Hepatic stellate cell (primary cell): Measurements from ENCODE around the gene TSPAN33.
A peak's percentile ranks its signal among the peaks of the same experiment; 100 is the strongest.

Experiments used
- DNase-seq: peaks from one replicate; pipeline ENCODE4 v3.0.0; 2011; ENCODE audit warnings: low spot score

Gene TSPAN33

GRCh38 chr7:129136887-129137642, 7.4 kb upstream of the TSPAN33 start:
- no peak for DNase-seq

DNA sequence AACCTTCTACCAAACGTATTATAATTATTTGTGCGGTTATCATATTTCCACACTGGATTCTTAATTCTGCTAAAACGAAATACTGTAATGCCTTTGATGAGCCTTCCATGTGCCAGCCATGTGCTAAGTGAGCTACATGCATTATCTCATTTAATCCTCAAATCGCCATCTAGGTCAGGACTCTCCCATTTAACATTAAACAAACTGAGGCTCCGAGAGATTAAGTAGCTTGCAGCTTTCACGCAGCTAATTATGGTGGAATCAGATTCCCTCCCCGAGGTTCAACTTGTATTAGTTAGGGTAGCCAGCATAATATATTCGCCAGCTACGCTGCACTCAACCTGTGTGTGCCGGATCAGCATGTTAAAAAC, 798 bp upstream of the TSPAN33 start:
- no peak for DNase-seq

- no peak for DNase-seq
Observed at GRCh38 chr7:129144834-129145668, 544 bp downstream of the TSPAN33 start.

DNA sequence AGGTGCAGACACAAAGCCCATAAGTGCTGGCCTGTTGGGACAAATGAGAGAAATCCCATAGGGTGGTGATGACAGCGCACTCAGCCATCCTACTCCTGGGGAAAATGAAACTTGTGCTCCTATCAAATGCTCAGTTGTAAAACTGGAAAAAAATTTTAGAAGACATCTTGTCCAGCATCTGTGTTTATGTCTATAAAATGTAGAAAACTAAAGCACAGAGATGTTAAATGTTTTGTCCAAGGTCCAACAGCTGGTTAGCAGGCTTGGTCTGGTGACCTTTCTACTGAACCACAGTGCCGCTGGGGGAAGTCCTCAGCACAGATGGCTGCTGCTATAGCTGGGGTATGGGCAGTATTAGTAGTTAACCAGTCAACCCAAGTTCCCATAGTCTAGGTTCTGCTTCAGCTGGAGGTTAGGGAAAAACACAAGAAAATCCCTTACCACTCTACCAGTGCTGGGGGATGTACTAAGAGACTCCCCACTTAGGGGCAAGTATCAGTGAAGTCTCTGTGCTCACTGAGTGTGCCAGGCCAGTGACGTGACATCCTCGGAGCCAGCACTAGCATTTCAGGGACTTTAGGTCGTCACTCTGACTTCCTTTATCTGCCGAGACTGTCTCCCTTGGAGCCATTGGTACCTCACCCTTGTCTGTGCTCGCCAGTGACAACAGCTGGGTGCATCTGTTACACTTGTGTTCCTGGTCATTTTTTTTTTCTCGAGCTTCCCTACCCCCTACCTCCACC, 1.9 kb downstream of the TSPAN33 start:
- no peak for DNase-seq

DNA sequence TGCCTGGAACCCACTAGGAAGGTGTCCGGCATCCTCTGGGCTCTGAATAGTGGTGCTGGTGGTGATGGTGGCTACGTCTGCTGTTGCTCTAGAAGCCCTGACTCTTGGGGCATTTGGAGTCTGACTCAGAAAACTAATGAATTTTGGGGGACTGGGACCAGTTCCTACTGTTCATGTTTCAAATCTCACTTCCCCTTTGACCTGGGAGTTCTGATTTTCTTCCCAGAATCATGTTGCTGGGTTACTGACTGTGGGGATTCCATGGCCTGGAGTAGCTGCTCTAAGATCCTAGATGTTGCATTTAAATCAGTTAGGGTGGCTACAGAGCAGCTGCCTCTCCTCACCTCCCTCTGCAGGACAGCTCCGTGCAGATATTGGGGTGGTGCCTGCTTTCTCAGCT, 3.2 kb downstream of the TSPAN33 start:
- no peak for DNase-seq

DNA sequence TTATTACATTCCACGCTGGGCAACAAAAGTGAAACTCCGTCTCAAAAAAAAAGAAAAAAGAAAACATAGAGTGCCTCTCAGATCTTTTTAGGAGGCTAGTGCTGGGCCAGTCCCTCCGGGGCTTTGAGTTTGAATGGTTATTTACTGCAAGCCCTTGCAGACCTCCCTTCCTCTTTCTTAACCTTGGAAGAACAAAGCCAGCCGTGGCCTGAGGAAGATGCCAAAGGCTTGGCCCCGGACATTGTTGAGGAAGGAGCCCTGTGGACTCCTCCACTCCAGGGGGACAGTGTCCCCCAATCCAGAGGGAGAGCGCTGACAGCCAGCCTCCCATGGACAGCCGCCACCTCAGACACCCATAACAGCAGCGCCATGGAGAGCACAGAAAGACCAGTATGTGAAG, 5.0 kb downstream of the TSPAN33 start:
- DNase-seq = no peak

- no peak for DNase-seq
Observed at GRCh38 chr7:129150199-129150996, 5.9 kb downstream of the TSPAN33 start.

DNA sequence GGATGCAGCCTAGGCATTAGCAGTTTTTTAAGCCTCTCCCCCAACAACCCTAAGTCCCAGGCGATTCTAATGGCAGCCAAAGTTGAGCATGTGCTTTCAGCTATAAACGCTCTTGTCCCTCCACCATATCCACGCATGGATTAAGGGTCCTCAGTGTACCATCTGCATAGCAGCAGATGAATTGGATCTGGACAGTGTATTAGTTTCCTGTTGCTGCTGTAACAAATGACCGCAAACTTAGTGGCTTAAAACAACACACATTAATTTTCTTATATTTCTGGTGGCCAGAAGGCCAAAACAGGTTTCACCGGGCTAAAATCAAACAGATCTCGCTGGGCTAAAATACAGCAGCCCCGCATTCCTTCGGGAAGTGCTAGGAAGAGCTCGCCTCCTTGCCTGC, 13.1 kb downstream of the TSPAN33 start:
- DNase-seq = no peak

DNA sequence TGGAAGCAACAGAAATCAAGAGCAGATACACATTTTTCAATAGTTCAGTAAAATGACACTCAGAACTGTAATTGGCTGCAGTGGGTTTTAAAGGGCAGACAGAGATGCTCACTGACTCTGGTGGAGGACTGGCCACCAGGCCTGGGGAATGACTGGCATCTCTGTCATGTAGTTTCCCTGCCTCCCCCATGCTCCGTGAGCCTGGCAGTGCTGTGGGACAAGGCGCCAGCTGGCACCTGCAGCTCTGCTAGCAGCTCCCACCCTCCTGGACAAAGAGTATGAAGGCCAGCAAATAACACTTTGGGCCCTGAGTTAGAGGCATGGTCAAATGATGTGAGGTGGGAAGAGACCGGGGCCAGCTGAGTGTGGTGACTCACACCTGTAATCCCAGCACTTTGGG, 15.0 kb downstream of the TSPAN33 start:
- DNase-seq = no peak

GRCh38 chr7:129160161-129160905, 15.8 kb downstream of the TSPAN33 start:
- no peak for DNase-seq

DNA sequence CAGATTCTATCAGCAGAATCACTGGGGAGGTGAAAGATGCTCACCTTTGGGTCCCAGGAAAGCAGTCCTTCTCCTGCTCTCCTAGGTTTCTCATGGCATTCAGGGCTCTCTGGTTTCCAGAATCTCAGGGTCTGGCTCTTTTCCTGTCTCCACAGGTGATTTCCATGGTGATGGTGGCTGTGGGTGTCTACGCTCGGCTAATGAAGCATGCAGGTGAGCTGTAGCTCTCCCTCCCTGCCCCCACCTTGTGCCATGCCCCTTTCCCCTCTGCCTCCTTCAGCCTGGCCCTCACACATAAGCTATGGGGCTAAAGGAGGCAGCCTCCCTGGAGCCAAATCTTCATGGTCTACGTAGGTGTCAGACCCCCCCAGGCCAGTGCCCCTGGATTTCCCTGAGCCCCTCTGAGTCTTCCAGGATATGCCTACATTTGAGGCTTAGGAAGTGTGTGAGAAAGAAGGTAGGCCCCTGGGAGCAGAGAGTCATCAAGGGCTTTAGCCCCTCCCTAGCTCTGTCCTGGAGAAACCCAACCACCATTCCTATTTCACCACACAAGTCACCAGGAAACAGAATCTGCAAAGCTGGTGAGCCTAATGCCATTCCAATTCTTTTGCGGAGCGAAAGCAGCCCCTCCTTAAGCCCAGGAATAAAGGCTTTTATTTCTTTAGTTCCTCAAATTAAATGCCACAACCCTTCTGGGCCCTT, 17.2 kb downstream of the TSPAN33 start:
- no peak for DNase-seq

- no peak for DNase-seq
Observed at GRCh38 chr7:129162732-129163131, 18.2 kb downstream of the TSPAN33 start.

DNA sequence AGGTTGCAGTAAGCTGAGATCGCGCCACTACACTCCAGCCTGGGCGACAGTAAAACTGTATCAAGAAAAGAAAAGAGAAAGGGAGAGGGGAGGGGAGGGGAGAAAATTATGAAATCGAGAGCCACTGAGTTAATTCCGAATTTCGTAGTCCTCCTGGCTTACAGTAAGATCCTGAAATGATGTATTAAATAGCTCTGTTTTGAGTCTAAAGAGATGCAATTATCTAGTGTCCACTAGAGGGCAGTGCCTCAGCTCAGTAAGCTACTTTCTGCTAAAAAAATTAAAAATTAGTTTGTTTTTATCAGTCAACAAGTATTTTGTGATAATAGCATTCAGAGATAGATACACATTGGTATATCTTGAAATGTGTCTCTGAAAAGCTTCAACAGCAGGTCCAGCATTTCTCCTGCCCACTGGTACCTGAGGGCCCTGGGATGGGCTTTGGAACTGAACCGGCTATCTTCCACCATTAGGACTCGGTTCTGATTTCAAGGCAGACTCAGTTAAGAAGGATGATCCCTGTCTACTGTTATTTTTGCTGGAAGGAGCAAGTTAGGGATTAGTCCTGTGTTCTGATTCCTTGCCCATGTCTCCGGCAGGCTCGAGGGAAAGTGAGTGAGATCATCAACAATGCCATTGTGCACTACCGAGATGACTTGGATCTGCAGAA, 19.5 kb downstream of the TSPAN33 start:
- DNase-seq = peak; percentile 50

DNA sequence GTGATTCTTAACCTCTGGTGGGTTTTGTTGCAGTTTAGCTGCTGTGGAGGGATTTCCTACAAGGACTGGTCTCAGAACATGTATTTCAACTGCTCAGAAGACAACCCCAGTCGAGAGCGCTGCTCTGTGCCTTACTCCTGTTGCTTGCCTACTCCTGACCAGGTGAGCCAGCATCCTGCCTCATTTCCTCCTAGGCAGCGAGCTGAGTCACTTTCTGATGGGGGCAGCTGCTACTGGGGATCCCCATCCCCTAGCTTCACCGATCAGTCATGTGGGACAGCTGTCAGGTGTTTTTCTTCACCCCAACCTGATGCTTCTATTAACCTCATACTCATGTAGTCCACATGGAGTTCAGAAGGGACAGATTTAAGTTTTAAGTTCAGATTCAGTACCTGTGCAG, 22.2 kb downstream of the TSPAN33 start:
- no peak for DNase-seq

DNA sequence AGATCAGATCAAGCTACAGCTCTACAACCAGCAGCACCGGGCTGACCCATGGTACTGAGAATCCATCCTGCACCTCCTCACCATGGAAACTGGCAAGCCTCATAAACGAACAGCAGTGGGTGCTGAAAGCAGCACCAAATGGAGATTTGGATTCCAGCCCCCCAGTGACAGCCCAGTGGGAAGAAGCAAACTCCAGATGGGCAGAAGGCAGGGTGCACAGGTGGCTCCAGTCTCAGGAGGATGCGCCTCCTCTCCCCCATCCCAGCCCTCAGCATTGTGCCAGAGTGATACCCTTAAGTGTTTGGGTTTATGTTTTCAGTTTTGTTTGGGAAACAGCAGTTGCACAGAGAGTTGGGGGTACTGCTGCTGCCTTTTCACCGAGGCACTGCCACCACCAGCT, 23.3 kb downstream of the TSPAN33 start:
- no peak for DNase-seq

DNA sequence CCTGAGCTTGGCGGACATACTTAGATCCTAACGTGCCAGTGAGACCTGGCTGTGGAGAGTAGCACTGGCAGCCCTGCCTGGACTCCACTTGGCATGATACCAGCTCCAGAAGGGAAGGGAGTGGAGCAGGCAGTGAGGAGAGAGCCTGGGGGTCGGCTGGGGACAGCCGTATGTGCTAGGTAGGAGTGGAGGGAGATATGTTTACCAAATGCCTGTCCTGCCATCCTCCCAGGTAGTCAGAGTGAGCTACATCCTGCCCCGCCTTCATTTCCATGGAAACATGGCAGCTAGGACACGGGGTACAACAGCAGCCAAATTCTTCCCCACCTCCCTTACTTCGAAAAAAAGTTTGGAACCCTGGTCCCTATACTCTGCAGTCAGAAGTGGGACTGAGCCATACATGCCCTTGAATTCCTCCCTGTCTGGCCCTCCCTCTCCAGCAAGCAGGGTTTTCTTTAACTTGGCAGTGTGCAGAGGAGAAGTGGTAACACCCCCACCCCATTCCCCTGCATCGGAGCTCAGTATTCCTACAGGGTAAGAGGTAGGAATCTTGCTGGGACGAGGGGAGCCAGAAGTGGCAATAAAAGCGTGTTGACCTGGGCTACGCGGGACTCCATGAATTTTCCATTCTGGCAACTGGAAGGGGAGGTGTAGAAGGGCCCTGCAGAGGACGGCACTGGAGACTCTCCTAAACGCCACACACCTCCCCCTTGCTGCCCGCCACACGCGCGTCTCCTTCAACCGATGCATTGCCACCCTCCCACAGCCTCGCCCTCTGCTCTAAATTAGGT, 23.9 kb downstream of the TSPAN33 start:
- no peak for DNase-seq

GRCh38 chr7:129169171-129169671, 24.7 kb downstream of the TSPAN33 start:
- no peak for DNase-seq

- DNase-seq = no peak
Observed at GRCh38 chr7:129169686-129170440, 25.4 kb downstream of the TSPAN33 start.
